ENCODE measurements around the gene TFAP2C. TPM values are rescaled to one million over a fixed set of nuclear protein-coding genes. Genes with fewer than 3 reads are reported as not detected.

The TFAP2C gene
- total and polyA plus RNA-seq, 9 of the 15 experiments (the other 6 are each of a cell fraction or from before 2014, with no cell fraction given), result 0.03 to 0.04 TPM; not detected in 7

DNA sequence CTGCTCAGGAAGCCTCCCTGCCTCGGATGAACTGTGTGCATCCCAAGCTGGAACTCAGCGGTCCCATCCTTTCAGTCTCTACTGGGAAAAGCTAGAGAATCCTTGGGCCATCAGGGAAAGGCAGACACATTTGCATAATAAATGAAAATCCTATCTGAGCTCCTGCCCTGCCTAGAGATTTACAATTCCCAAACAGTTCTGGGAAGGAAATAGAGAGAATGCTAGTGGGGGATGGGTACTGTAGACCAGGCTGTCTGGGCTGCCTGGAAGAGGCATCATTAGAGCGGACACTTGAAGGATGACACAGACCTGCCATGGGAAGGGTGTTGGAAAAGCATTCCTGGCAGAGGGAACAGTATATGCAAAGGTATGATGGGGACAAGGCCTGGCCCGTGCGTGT lies 44.3 kb downstream of the TFAP2C start:
- Histone ChIP-seq H3K79me2 (ENCODE audit: control insufficient read depth, insufficient read depth, low read length) (no peaks in the 10 kb centered on the region), H3K27me3 (ENCODE audit: control insufficient read depth in 2 of 2, insufficient read depth in 2 of 2, low read length in 2 of 2) (peaks cover 2 to 18% of the 10 kb centered on the region in 2 experiments; a peak in 2 of 5 replicates), H2AFZ (ENCODE audit: low read depth, low read length) (no peak overlapping the region), H3K9ac (ENCODE audit: insufficient read depth in 1 of 2, low read depth in 2 of 2, low read length in 2 of 2) (no peak overlapping the region), H3K9me3 (replicated peaks; ENCODE audit: control insufficient read depth, insufficient read depth, low read depth, low read length) (no peaks in the 10 kb centered on the region), H3K4me3 (no peak overlapping the region), H4K20me1 (replicated peaks; ENCODE audit: control insufficient read depth, insufficient read depth, low read length) (no peaks in the 10 kb centered on the region), H3K9me1 (ENCODE audit: control insufficient read depth, insufficient read depth, low read length) (no peaks in the 10 kb centered on the region), H3K4me2 (ENCODE audit: insufficient read depth, low read length) (no peak overlapping the region), H3K27ac (ENCODE audit: extremely low read depth, low read depth, low read length) (no peak overlapping the region), H3K36me3 (ENCODE audit: control insufficient read depth, insufficient read depth, low read length) (no peaks in the 10 kb centered on the region), H3K4me1 (replicated peaks in 1 of 2; ENCODE audit: control insufficient read depth in 2 of 2, insufficient read depth in 2 of 2, low read length in 2 of 2) (no peaks in the 10 kb centered on the region)
- WGBS (ENCODE audit: insufficient coverage, low coverage, missing lambda C conversion rate), result 0% methylated on average over 5 of the region's 5 CpGs
- ChIA-PET CTCF (ENCODE audit: low intra/inter-chr PET ratio) (no interaction called here), POLR2A (no interaction called here)
- in situ Hi-C loops (cut with MboI), result no loop called here
- TF ChIP-seq RAD21 (CRISPR knock-in tag; conservative IDR thresholded peaks at IDR 0.05 in 1 of 2, IDR thresholded peaks at IDR 0.05 in 1 of 2) (no peak), ZNF57 (CRISPR knock-in tag; IDR thresholded peaks at IDR 0.05) (no peak), FOXJ3 (CRISPR knock-in tag; IDR thresholded peaks at IDR 0.05) (no peak), YY1 (IDR thresholded peaks at IDR 0.05; ENCODE audit: borderline replicate concordance in 1 of 3, control insufficient read depth in 1 of 3, extremely low read depth in 1 of 3, insufficient read depth in 3 of 3, insufficient read length in 1 of 3, insufficient replicate concordance in 2 of 3, low read depth in 1 of 3, low read length in 2 of 3) (no peak), NR2C2 (CRISPR knock-in tag; IDR thresholded peaks at IDR 0.05) (no peak), NR2C2 (tag; IDR thresholded peaks at IDR 0.05) (no peak), NCOR1 (IDR thresholded peaks at IDR 0.05) (no peak), CC2D1A (IDR thresholded peaks at IDR 0.05) (no peak), PHF8 (IDR thresholded peaks at IDR 0.05; ENCODE audit: borderline replicate concordance, low read length) (no peak), TAL1 (IDR thresholded peaks at IDR 0.05) (no peak)
- intact Hi-C loops (cut with micrococcal nuclease), result no loop called here
- BruUV-seq (replicated peaks), result no TSS peak
- no peak for ATAC-seq
- no peak for FAIRE-seq
- DNase-seq (ENCODE audit: extremely low read depth in 1 of 4, low spot score in 3 of 4), result no peak

All from K562 (cell line).